B cell (primary cell): ENCODE measurements around the gene SEMA4D. TPM values are rescaled to one million over a fixed set of nuclear protein-coding genes. Genes with fewer than 3 reads are reported as not detected.

Experiments used
- ATAC-seq: fragments of 200-7000 bp; cut with Tn5 transposase; one replicate; pipeline ENCODE4 v1.10.0; 2021; ENCODE audit warnings: low read depth, mild to moderate bottlenecking, moderate number of reproducible peaks, moderate library complexity
- CTCF ChIA-PET: fragments of 350-600 bp; sonication (Branson Sonifier 250); formaldehyde crosslinking; loops from one replicate; lab custom pipeline; 2021; ENCODE audit warnings: antibody characterized with exemption, inconsistent platforms; lab: Charles Lee
- POLR2A ChIA-PET: fragments of 350-600 bp; sonication (Branson Sonifier 250); formaldehyde crosslinking; loops from one replicate; lab custom pipeline; 2021; ENCODE audit warnings: antibody characterized with exemption; lab: Charles Lee
- DNase-seq: peaks from one replicate; pipeline ENCODE4 v3.0.0; 2013
- H2AFZ ChIP-seq: 2 replicates; pipeline ENCODE4 v1.6.1; 2012; ENCODE audit warnings: mild to moderate bottlenecking, low read depth, low read length; ENCODE audit not compliant: insufficient read depth, poor library complexity, severe bottlenecking
- H3K27ac ChIP-seq, 2 donors: 1 replicate in 1 of 2; 2 replicates in 1 of 2; pipeline ENCODE4 v1.5.1; 2012 to 2013; ENCODE audit warnings: low read length in 2 of 2, mild to moderate bottlenecking in 2 of 2, moderate library complexity in 1 of 2
- H3K27me3 ChIP-seq, 4 experiments: fragments of 200-600 bp in 1 of 4; sonication (generic) in 1 of 4; replicated peaks in 1 of 4; 1 replicate in 2 of 4; 2 replicates in 2 of 4; pipeline versions ENCODE4 v1.6.1 to v1.7.0; 2013 to 2016; ENCODE audit warnings: low read length in 3 of 4, mild to moderate bottlenecking in 2 of 4, mixed read lengths in 1 of 4, moderate library complexity in 1 of 4; ENCODE audit not compliant: insufficient read depth in 4 of 4, control insufficient read depth in 3 of 4; ENCODE audit errors: control extremely low read depth in 1 of 4
- H3K36me3 ChIP-seq, 2 experiments: replicated peaks in 1 of 2; 1 replicate in 1 of 2; 2 replicates in 1 of 2; pipeline versions ENCODE4 v1.6.1 to v1.7.1; 2013; ENCODE audit warnings: low read length in 1 of 2; ENCODE audit not compliant: insufficient read depth in 2 of 2, control insufficient read depth in 1 of 2; ENCODE audit errors: control extremely low read depth in 1 of 2, extremely low read depth in 1 of 2
- H3K4me1 ChIP-seq, 2 donors: fragments of 200-600 bp in 1 of 2; sonication (generic) in 1 of 2; 1 replicate in 1 of 2; 2 replicates in 1 of 2; pipeline versions ENCODE4 v1.5.1 to v1.6.1; 2013 to 2017; ENCODE audit warnings: low read length in 2 of 2; ENCODE audit not compliant: control insufficient read depth in 2 of 2, insufficient read depth in 2 of 2
- H3K4me2 ChIP-seq: replicated peaks from 2 replicates; pipeline ENCODE3; 2012; ENCODE audit warnings: mild to moderate bottlenecking, low read depth, low read length; ENCODE audit not compliant: poor library complexity, severe bottlenecking
- H3K4me3 ChIP-seq, 5 experiments: fragments of 200-600 bp in 1 of 5; sonication (generic) in 1 of 5; 1 replicate in 3 of 5; 2 replicates in 2 of 5; pipeline versions ENCODE4 v1.5.1 to v1.7.0; 2011 to 2016; ENCODE audit warnings: low read length in 4 of 5, mild to moderate bottlenecking in 4 of 5, low read depth in 2 of 5, control low read depth in 1 of 5, moderate library complexity in 1 of 5; ENCODE audit not compliant: insufficient read depth in 1 of 5; ENCODE audit errors: control extremely low read depth in 1 of 5, extremely low read depth in 1 of 5
- H3K79me2 ChIP-seq: fragments of 200-600 bp; sonication (generic); one replicate; pipeline ENCODE4 v1.6.0; 2016; ENCODE audit warnings: low read length; ENCODE audit not compliant: control insufficient read depth, insufficient read depth
- H3K9ac ChIP-seq: fragments of 200-600 bp; sonication (generic); 2 replicates; pipeline ENCODE4 v1.6.1; 2017; ENCODE audit warnings: mild to moderate bottlenecking, low read length, moderate library complexity
- H3K9me3 ChIP-seq, 3 donors: one replicate each; pipeline versions ENCODE4 v1.6.1 to v1.7.1; 2013; ENCODE audit warnings: low read length in 2 of 3; ENCODE audit not compliant: control insufficient read depth in 2 of 3, insufficient read depth in 1 of 3; ENCODE audit errors: control extremely low read depth in 1 of 3
- H4K20me1 ChIP-seq: 2 replicates; pipeline ENCODE4 v1.6.0; 2012; ENCODE audit warnings: mild to moderate bottlenecking, low read length; ENCODE audit not compliant: insufficient read depth, control insufficient read depth, poor library complexity, severe bottlenecking
- H3K27ac Mint-ChIP-seq: one replicate; pipeline ENCODE4 v1.8.0; 2021; ENCODE audit warnings: mixed read lengths
- H3K27me3 Mint-ChIP-seq: one replicate; pipeline ENCODE4 v1.8.0; 2021; ENCODE audit warnings: mixed read lengths
- H3K4me1 Mint-ChIP-seq: one replicate; pipeline ENCODE4 v1.8.0; 2021; ENCODE audit warnings: mixed read lengths
- H3K4me3 Mint-ChIP-seq: one replicate; pipeline ENCODE4 v1.8.0; 2021; ENCODE audit warnings: mixed read lengths
- H3K9me3 Mint-ChIP-seq: one replicate; pipeline ENCODE4 v1.8.0; 2022; ENCODE audit warnings: mixed read lengths; ENCODE audit not compliant: insufficient read depth
- CTCF ChIP-seq: fragments of 200-600 bp; IDR thresholded peaks from one replicate; pipeline ENCODE4 v1.8.0; 2022; ENCODE audit warnings: antibody characterized with exemption, mild to moderate bottlenecking
- EZH2 ChIP-seq: IDR thresholded peaks from 2 replicates; pipeline ENCODE4 v1.6.1; 2012; ENCODE audit warnings: borderline replicate concordance, low read depth, mild to moderate bottlenecking, moderate library complexity, low read length; ENCODE audit not compliant: insufficient read depth, poor library complexity, severe bottlenecking
- WGBS: methylation state at CpG from one replicate; pipeline ENCODE4 v1.1.5; 2013; ENCODE audit warnings: missing lambda C conversion rate; ENCODE audit not compliant: insufficient coverage; 5-methylcytosine and 5-hydroxymethylcytosine counted together
- intact Hi-C: fragments of 100-400 bp; cut with micrococcal nuclease; formaldehyde crosslinking; loops from one replicate; pipeline ENCODE4 v1.10.0; 2022
- polyA plus RNA-seq: library from polyadenylated mRNA; depleted of rRNA; stranded (reverse); fragments of >200 nt; gene quantifications from 2 replicates; pipeline ENCODE4 v1.2.3, GENCODE V29; 2012
- total RNA-seq, 2 donors: library from RNA; stranded (reverse); fragments of 120-200 nt in 1 of 2; gene quantifications; 1 replicate in 1 of 2; 2 replicates in 1 of 2; pipeline versions ENCODE4 v1.2.3 to v1.2.4, GENCODE V29; 2013 to 2022

SEMA4D gene
- total and polyA plus RNA-seq, 2 donors (not counting 1 experiment from before 2014, with no cell fraction given): 53.6 to 231 TPM

DNA sequence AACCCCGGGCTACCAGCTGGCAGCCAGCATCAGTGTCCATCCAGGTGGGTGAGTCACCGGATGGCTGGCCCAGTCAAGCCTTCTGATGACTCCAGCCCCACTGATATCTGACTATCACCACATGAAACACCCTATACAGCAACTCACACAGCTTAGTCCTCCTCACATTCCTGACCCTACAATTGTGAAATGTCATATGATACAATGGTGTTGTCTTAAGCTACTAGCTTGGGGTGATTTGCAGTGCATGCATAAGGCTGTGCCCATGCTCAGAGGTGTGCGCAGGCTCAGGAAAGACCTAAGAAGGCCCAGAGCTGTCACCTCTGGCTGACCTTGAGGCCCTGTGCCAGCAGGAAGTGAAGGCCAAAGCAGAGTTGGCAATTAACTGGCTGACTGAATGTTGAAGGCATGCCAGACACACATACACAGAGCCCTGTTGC lies 21.5 kb upstream of the SEMA4D start:
- intact Hi-C loops: no loop called here
- no peaks in the 10 kb centered on the region for H3K36me3 ChIP-seq
- no peak overlapping the region for H3K9ac ChIP-seq
- H3K27ac ChIP-seq: no peak overlapping the region
- peaks cover 63% of the 10 kb centered on the region for H3K4me1 Mint-ChIP-seq
- H3K9me3 Mint-ChIP-seq: no peaks in the 10 kb centered on the region
- no peak overlapping the region for H2AFZ ChIP-seq
- peaks cover 60 to 64% of the 10 kb centered on the region in 2 donors for H3K4me1 ChIP-seq
- no peaks in the 10 kb centered on the region for H3K27me3 Mint-ChIP-seq
- peak overlapping the region; percentile 63 for H3K27ac Mint-ChIP-seq
- no peak for ATAC-seq
- TF ChIP-seq CTCF (no peak), EZH2 (no peak)
- ChIA-PET CTCF (interaction anchor here (1.1 to 1.9 kb wide), 5 partner anchors 17 to 138 kb away, joined by 3 to 9 read pairs (median 4); no protein-coding TSS in a partner anchor), POLR2A (interaction anchor here (1.0 kb wide), 1 partner anchor 9 kb away, joined by 3 read pairs; no protein-coding TSS in a partner anchor)
- DNase-seq: no peak
- H3K4me2 ChIP-seq: peak overlapping the region; percentile 45
- H3K4me3 Mint-ChIP-seq: peak overlapping the region; percentile 19
- H3K27me3 ChIP-seq: no peaks in the 10 kb centered on the region
- H3K79me2 ChIP-seq: peaks cover under 1% of the 10 kb centered on the region
- no peaks in the 10 kb centered on the region for H3K9me3 ChIP-seq
- H3K4me3 ChIP-seq: no peak overlapping the region
- H4K20me1 ChIP-seq: no peaks in the 10 kb centered on the region
- WGBS: 95% methylated on average over 3 of the region's 3 CpGs

DNA sequence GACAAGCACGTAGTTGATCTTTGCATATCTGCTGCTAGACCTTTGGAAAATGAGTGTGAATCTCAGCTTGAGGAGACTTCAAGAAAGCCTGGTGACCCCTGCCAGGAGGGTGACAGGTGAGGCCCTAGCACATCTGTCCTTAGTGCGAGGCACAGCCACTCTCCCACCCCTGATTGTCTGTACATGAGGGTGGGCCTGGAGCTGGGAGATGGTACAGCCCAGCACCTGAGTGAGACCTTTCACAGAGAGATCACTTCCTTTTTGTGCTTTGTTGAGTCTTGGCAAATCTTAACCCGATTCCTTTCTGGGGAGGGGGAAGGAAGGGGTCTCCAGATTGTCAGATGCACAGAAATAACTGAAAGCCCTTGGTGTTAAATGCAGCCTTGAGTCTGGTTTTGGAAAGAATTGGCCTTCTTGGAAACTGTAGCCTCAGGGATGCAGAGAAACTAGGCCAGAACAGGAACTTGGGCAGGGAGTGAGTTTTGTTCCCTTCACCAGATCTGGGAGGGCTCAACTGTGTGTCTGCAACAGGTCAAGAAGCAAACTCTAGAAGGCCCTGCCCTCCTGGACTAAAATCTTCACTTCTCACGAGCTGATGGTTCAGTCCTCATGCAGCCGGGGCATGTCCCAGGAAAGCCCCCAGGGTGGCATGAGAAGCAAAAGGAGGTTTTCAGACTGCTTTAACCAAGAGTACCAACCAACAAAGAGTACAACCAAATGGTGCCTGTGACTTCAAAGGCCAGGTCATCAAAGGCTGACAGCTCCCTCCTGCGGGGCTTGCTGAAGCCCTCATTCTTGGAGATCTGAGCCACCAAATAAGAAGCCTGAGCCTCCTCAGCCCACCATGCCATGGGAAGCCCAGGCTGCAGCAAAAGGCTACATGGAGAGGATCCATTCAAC lies 20.8 kb upstream of the SEMA4D start:
- peak overlapping the region in 1 of 2 donors; percentile 21 for H3K27ac ChIP-seq
- POLR2A ChIA-PET: no interaction called here
- Mint-ChIP-seq H3K27me3 (no peaks in the 10 kb centered on the region), H3K9me3 (no peaks in the 10 kb centered on the region), H3K27ac (peak overlapping the region; percentile 80), H3K4me3 (peak overlapping the region; percentile 3), H3K4me1 (peaks cover 56% of the 10 kb centered on the region)
- H3K4me3 ChIP-seq: no peak overlapping the region
- CTCF ChIA-PET: interaction anchor here (1.1 to 1.9 kb wide), 4 partner anchors 16 to 30 kb away, joined by 3 to 9 read pairs (median 4); no protein-coding TSS in a partner anchor
- no peaks in the 10 kb centered on the region for H3K79me2 ChIP-seq
- peak overlapping the region; percentile 75 for H2AFZ ChIP-seq
- no peaks in the 10 kb centered on the region for H4K20me1 ChIP-seq
- DNase-seq (peak; percentile 39), ATAC-seq (no peak)
- intact Hi-C loops: no loop called here
- H3K36me3 ChIP-seq: no peaks in the 10 kb centered on the region
- no peaks in the 10 kb centered on the region for H3K9me3 ChIP-seq
- H3K4me2 ChIP-seq: peak overlapping the region; percentile 45
- 70% methylated on average over 4 of the region's 6 CpGs for WGBS
- no peak for TF ChIP-seq CTCF
- TF ChIP-seq EZH2: no peak
- H3K9ac ChIP-seq: peak overlapping the region; percentile 6
- no peaks in the 10 kb centered on the region for H3K27me3 ChIP-seq
- H3K4me1 ChIP-seq: peaks cover 53 to 57% of the 10 kb centered on the region in 2 donors
